ENCODE data around the gene NR2E1.
A peak's percentile ranks its signal among the peaks of the same experiment; 100 is the strongest.

Gene NR2E1

GRCh38 chr6:108165714-108166663 lies at the start of gene NR2E1:
NR2E1 (plus strand) TSS chr6:108166022; CDS start chr6:108166766, 744 bp downstream.
- H3K4me3 ChIP-seq (ENCODE audit: low read depth, low read length), result no peak within 1 kb of the TSS

GRCh38 chr6:108116546-108117426 lies 49.0 kb upstream of the NR2E1 start:
- H3K4me3 ChIP-seq (ENCODE audit: low read depth, low read length), result no peak overlapping the region
- DNase-seq (ENCODE audit: low read depth), result no peak

More at GRCh38 chr6:108165714-108166663, at the start of gene NR2E1:
- no peak for DNase-seq (ENCODE audit: low read depth)

- no peak for DNase-seq (ENCODE audit: low read depth)
- peak overlapping the region; percentile 56 for H3K4me3 ChIP-seq (ENCODE audit: low read depth, low read length)
These were observed 48.1 kb upstream of the NR2E1 start for GRCh38 chr6:108117427-108118358.

GRCh38 chr6:108118359-108118724 lies 47.5 kb upstream of the NR2E1 start:
- no peak for DNase-seq (ENCODE audit: low read depth)
- H3K4me3 ChIP-seq (ENCODE audit: low read depth, low read length), result peak overlapping the region; percentile 56

- DNase-seq (ENCODE audit: low read depth), result no peak
These were observed 46.7 kb upstream of the NR2E1 start for GRCh38 chr6:108118810-108119768.

GRCh38 chr6:108119769-108120141 lies 46.1 kb upstream of the NR2E1 start:
- no peak overlapping the region for H3K4me3 ChIP-seq (ENCODE audit: low read depth, low read length)
- no peak for DNase-seq (ENCODE audit: low read depth)

More at GRCh38 chr6:108118810-108119768, 46.7 kb upstream of the NR2E1 start:
- H3K4me3 ChIP-seq (ENCODE audit: low read depth, low read length), result peak overlapping the region; percentile 19

- no peak for DNase-seq (ENCODE audit: low read depth)
These were observed 45.5 kb upstream of the NR2E1 start for GRCh38 chr6:108120311-108120710.

GRCh38 chr6:108121612-108122011 lies 44.2 kb upstream of the NR2E1 start:
- no peak overlapping the region for H3K4me3 ChIP-seq (ENCODE audit: low read depth, low read length)
- no peak for DNase-seq (ENCODE audit: low read depth)

More at GRCh38 chr6:108120311-108120710, 45.5 kb upstream of the NR2E1 start:
- H3K4me3 ChIP-seq (ENCODE audit: low read depth, low read length), result no peak overlapping the region

- DNase-seq (ENCODE audit: low read depth), result no peak
- no peak overlapping the region for H3K4me3 ChIP-seq (ENCODE audit: low read depth, low read length)
These were observed 42.3 kb upstream of the NR2E1 start for GRCh38 chr6:108123481-108123929.

GRCh38 chr6:108123946-108124345 lies 41.9 kb upstream of the NR2E1 start:
- H3K4me3 ChIP-seq (ENCODE audit: low read depth, low read length), result no peak overlapping the region
- DNase-seq (ENCODE audit: low read depth), result no peak

GRCh38 chr6:108127056-108127455 lies 38.8 kb upstream of the NR2E1 start:
- H3K4me3 ChIP-seq (ENCODE audit: low read depth, low read length), result no peak overlapping the region
- DNase-seq (ENCODE audit: low read depth), result no peak

GRCh38 chr6:108127826-108128225 lies 38.0 kb upstream of the NR2E1 start:
- H3K4me3 ChIP-seq (ENCODE audit: low read depth, low read length), result no peak overlapping the region
- DNase-seq (ENCODE audit: low read depth), result no peak

- no peak for DNase-seq (ENCODE audit: low read depth)
- no peak overlapping the region for H3K4me3 ChIP-seq (ENCODE audit: low read depth, low read length)
These were observed 35.6 kb upstream of the NR2E1 start for GRCh38 chr6:108130262-108130661.

GRCh38 chr6:108132863-108133262 lies 33.0 kb upstream of the NR2E1 start:
- no peak overlapping the region for H3K4me3 ChIP-seq (ENCODE audit: low read depth, low read length)
- DNase-seq (ENCODE audit: low read depth), result no peak

GRCh38 chr6:108133594-108134179 lies 32.1 kb upstream of the NR2E1 start:
- peak; percentile 37 for DNase-seq (ENCODE audit: low read depth)

GRCh38 chr6:108134213-108134970 lies 31.4 kb upstream of the NR2E1 start:
- peak overlapping the region; percentile 47 for H3K4me3 ChIP-seq (ENCODE audit: low read depth, low read length)
- DNase-seq (ENCODE audit: low read depth), result no peak

More at GRCh38 chr6:108133594-108134179, 32.1 kb upstream of the NR2E1 start:
- peak overlapping the region; percentile 47 for H3K4me3 ChIP-seq (ENCODE audit: low read depth, low read length)

- no peak overlapping the region for H3K4me3 ChIP-seq (ENCODE audit: low read depth, low read length)
- DNase-seq (ENCODE audit: low read depth), result no peak
These were observed 23.6 kb upstream of the NR2E1 start for GRCh38 chr6:108142240-108142639.

All from skeletal muscle cell (primary cell).